Measurements from ENCODE around the gene ADAM12. TPM values are rescaled to one million over a fixed set of nuclear protein-coding genes. Genes with fewer than 3 reads are reported as not detected.

The ADAM12 gene
- total and polyA plus RNA-seq, 2 of the 13 experiments (the other 11 are each of a cell fraction or from before 2014, with no cell fraction given) = not detected

GRCh38 chr10:126233182-126234148, 154.8 kb downstream of the ADAM12 start (continued):
- no peak for TF ChIP-seq NFAT5 (CRISPR knock-in tag; IDR thresholded peaks at IDR 0.05)
- no peak for TF ChIP-seq CCDC6 (CRISPR knock-in tag; IDR thresholded peaks at IDR 0.05)
- TF ChIP-seq DZIP1 (CRISPR knock-in tag; IDR thresholded peaks at IDR 0.05) = no peak
- TF ChIP-seq ZNF407 (CRISPR knock-in tag; IDR thresholded peaks at IDR 0.05; ENCODE audit: not compliant biosample characterization) = no peak
